Smooth muscle cell (in vitro differentiated cells): Measurements from ENCODE around the gene PNPLA5. TPM values are rescaled to one million over a fixed set of nuclear protein-coding genes. Genes with fewer than 3 reads are reported as not detected.
A peak's percentile ranks its signal among the peaks of the same experiment; 100 is the strongest.

ENCODE experiments used
- DNase-seq: peaks from one replicate; lab custom pipeline; 2025; ENCODE audit not compliant: unreplicated experiment; lab: John Stamatoyannopoulos, UW
- H2AFZ ChIP-seq: fragments of 200-600 bp; sonication (generic); 2 replicates; pipeline ENCODE4 v1.6.0; 2016; ENCODE audit warnings: antibody characterized with exemption, low read depth, mild to moderate bottlenecking
- H3F3A ChIP-seq: fragments of 200-600 bp; sonication (generic); 2 replicates; pipeline ENCODE4 v1.6.0; 2017; ENCODE audit warnings: antibody characterized with exemption, low read depth
- H3K27ac ChIP-seq: fragments of 200-600 bp; sonication (generic); 2 replicates; pipeline ENCODE4 v1.5.1; 2016; ENCODE audit warnings: low read depth, mild to moderate bottlenecking
- H3K27me3 ChIP-seq: fragments of 200-600 bp; sonication (generic); 2 replicates; pipeline ENCODE4 v1.6.1; 2016; ENCODE audit warnings: low read depth, mild to moderate bottlenecking
- H3K36me3 ChIP-seq: fragments of 200-600 bp; sonication (generic); 2 replicates; pipeline ENCODE4 v1.5.1; 2016; ENCODE audit warnings: low read depth
- H3K4me1 ChIP-seq: fragments of 200-600 bp; sonication (generic); 2 replicates; pipeline ENCODE4 v1.5.1; 2016; ENCODE audit warnings: low read depth
- H3K4me2 ChIP-seq: fragments of 200-600 bp; sonication (generic); 2 replicates; pipeline ENCODE4 v1.6.0; 2016; ENCODE audit warnings: mild to moderate bottlenecking
- H3K4me3 ChIP-seq: fragments of 200-600 bp; sonication (generic); 2 replicates; pipeline ENCODE4 v1.5.1; 2016; ENCODE audit warnings: mild to moderate bottlenecking
- H3K79me2 ChIP-seq: fragments of 200-600 bp; sonication (generic); 2 replicates; pipeline ENCODE4 v1.6.0; 2016; ENCODE audit warnings: low read depth, mild to moderate bottlenecking
- H3K9ac ChIP-seq: fragments of 200-600 bp; sonication (generic); 2 replicates; pipeline ENCODE4 v1.6.0; 2016; ENCODE audit warnings: low read depth
- H3K9me3 ChIP-seq: fragments of 200-600 bp; sonication (generic); replicated peaks from 2 replicates; pipeline ENCODE4 v1.5.1; 2016; ENCODE audit warnings: low read depth
- H4K20me1 ChIP-seq: fragments of 200-600 bp; sonication (generic); 2 replicates; pipeline ENCODE4 v1.6.0; 2016; ENCODE audit warnings: low read depth
- WGBS: methylation state at CpG from one replicate; pipeline ENCODE4 v1.1.7; 2016; ENCODE audit warnings: low lambda C conversion rate; 5-methylcytosine and 5-hydroxymethylcytosine counted together
- polyA plus RNA-seq: library from polyadenylated mRNA; unstranded; fragments of >200 nt; fragmentation: Nextera tagmentation; extraction: Ambion mirVana; gene quantifications from 2 replicates; pipeline ENCODE4 v1.2.1, GENCODE V29; 2016
- total RNA-seq: library from RNA; depleted of rRNA; stranded (reverse); fragments of >200 nt; gene quantifications from 2 replicates; pipeline ENCODE4 v1.2.3, GENCODE V29; 2014
- TF ChIP-seq, protein P1 (sequence below): fragments of 200-600 bp; sonication (generic); IDR thresholded peaks from 2 replicates; pipeline ENCODE4 v1.5.1; 2017; ENCODE audit warnings: borderline replicate concordance, mild to moderate bottlenecking, antibody characterized with exemption; ENCODE audit not compliant: insufficient read depth, poor library complexity, severe bottlenecking

The PNPLA5 gene
- total and polyA plus RNA-seq, 2 experiments from 2014 or later = not detected

DNA sequence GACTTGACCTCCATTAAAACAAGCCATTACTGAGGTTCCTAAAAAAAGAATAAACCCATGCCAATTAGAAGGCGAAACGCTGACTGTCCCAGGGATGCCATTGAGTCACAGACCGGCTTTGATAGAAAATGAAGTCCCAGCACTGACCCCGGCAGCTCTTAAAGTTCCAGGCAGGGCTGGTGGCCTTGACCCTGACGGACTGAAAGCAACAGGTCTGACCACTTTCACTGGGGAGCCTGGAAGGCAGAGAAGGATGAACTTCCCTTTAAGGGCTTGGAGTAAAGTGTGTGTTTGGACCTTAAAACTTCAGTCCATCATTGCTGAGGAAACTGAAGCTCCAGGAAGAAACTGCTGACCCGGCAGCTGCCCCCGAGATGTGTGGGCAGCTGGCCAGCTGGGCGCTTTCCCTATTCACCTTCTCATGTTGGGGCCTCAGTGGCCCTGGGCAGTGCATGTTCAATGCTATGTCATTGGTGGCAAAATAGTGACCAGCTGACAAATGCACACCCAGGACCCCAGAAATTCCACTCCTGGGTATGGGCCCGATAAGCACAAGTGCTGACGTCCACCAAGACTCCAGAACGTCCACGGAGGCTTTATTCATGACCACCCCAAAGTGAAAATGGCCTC is 60.8 kb downstream of the PNPLA5 start:
- H3K4me1 ChIP-seq = peaks cover 7% of the 10 kb centered on the region
- no peaks in the 10 kb centered on the region for H3K79me2 ChIP-seq
- H4K20me1 ChIP-seq = no peaks in the 10 kb centered on the region
- no peaks in the 10 kb centered on the region for H3K27me3 ChIP-seq
- H3F3A ChIP-seq = peaks cover 16% of the 10 kb centered on the region
- H3K9ac ChIP-seq = no peak overlapping the region
- no peak overlapping the region for H3K4me3 ChIP-seq
- 84% methylated on average over 12 of the region's 12 CpGs for WGBS
- no peak overlapping the region for H3K4me2 ChIP-seq
- no peak overlapping the region for H3K27ac ChIP-seq
- DNase-seq = no peak
- no peaks in the 10 kb centered on the region for H3K36me3 ChIP-seq
- H2AFZ ChIP-seq = no peak overlapping the region
- TF ChIP-seq, protein P1, sequence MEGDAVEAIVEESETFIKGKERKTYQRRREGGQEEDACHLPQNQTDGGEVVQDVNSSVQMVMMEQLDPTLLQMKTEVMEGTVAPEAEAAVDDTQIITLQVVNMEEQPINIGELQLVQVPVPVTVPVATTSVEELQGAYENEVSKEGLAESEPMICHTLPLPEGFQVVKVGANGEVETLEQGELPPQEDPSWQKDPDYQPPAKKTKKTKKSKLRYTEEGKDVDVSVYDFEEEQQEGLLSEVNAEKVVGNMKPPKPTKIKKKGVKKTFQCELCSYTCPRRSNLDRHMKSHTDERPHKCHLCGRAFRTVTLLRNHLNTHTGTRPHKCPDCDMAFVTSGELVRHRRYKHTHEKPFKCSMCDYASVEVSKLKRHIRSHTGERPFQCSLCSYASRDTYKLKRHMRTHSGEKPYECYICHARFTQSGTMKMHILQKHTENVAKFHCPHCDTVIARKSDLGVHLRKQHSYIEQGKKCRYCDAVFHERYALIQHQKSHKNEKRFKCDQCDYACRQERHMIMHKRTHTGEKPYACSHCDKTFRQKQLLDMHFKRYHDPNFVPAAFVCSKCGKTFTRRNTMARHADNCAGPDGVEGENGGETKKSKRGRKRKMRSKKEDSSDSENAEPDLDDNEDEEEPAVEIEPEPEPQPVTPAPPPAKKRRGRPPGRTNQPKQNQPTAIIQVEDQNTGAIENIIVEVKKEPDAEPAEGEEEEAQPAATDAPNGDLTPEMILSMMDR = no peak
- H3K9me3 ChIP-seq = no peaks in the 10 kb centered on the region

DNA sequence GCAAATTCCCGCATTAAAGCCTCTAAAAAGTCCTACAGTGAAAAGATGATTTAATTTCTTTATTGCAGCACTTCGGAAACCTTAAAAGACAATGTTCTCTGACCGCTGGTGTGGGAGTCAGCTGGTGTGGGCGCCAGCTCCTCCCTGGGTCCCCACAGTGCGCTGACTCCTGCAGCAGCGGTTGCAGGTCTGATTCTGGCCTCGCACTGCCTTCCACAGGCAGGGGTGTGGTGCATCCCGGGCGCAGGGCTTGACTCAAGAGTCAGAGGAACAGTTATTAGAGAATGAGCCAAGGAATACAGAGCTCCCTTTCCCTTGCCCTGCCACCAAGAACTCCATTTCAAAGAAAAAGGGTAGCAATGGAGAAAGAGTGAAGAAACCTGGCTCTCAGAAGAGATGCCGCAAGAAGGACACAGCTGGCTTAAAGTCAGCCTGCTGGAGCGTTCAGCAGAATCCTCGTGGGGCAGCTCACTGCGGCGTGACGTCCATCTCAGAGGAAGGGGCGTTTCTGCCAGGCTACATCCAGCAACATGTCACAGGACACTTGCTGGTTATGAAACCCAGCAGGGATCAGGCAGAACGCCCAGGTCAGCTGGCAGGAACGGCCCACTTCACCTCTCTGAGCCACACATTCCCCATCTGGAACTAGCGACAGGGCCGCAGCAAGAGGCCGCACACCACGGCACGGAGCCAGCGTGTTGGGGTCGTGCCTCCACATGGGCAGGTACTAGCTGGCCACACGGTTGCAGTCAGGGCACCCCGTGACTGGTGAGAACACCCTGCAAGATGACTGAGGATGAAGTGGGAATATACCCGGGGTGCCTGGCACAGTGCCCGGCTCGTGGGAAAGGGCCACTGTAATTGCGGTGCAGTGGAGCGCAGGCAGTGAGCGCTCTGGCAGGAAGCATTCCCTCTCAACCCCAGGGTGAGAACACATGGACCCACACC is 61.6 kb downstream of the PNPLA5 start:
- H3K4me3 ChIP-seq = no peak overlapping the region
- H3K79me2 ChIP-seq = no peaks in the 10 kb centered on the region
- peak overlapping the region; percentile 77 for H3K27ac ChIP-seq
- H2AFZ ChIP-seq = no peak overlapping the region
- peaks cover 7% of the 10 kb centered on the region for H3K4me1 ChIP-seq
- WGBS = 87% methylated on average over 33 of the region's 33 CpGs
- H3K27me3 ChIP-seq = no peaks in the 10 kb centered on the region
- no peaks in the 10 kb centered on the region for H3K9me3 ChIP-seq
- DNase-seq = no peak
- TF ChIP-seq, protein P1 = no peak
- no peaks in the 10 kb centered on the region for H3K36me3 ChIP-seq
- no peaks in the 10 kb centered on the region for H4K20me1 ChIP-seq
- peak overlapping the region; percentile 48 for H3K4me2 ChIP-seq
- no peak overlapping the region for H3K9ac ChIP-seq
- peaks cover 19% of the 10 kb centered on the region for H3F3A ChIP-seq

Other genes with a start within 250 kb of the PNPLA5 start
- 1.6 and 2.9 TPM in 2 replicates for gene EFCAB6, start 79.7 kb downstream of the PNPLA5 start, total RNA-seq
- 0.59 and 0.80 TPM in 2 replicates for gene EFCAB6, start 79.7 kb downstream of the PNPLA5 start, polyA plus RNA-seq
- gene SULT4A1, start 29.5 kb downstream of the PNPLA5 start, total RNA-seq = 2.6 and 2.7 TPM in 2 replicates
- gene SULT4A1, start 29.5 kb downstream of the PNPLA5 start, polyA plus RNA-seq = 4.9 and 5.0 TPM in 2 replicates
- gene PNPLA3, start 31.8 kb upstream of the PNPLA5 start, total RNA-seq = 11.6 and 14.5 TPM in 2 replicates
- 8.2 and 11.0 TPM in 2 replicates for gene PNPLA3, start 31.8 kb upstream of the PNPLA5 start, polyA plus RNA-seq
- 37.1 and 43.6 TPM in 2 replicates for gene SAMM50, start 63.4 kb upstream of the PNPLA5 start, total RNA-seq
- gene SAMM50, start 63.4 kb upstream of the PNPLA5 start, polyA plus RNA-seq = 56.1 and 59.9 TPM in 2 replicates
- gene PARVB, start 132.3 kb upstream of the PNPLA5 start, total RNA-seq = 24.8 and 36.6 TPM in 2 replicates
- gene PARVB, start 132.3 kb upstream of the PNPLA5 start, polyA plus RNA-seq = 35.1 and 35.6 TPM in 2 replicates